Stimulated activated CD8-positive, alpha-beta memory T cell treated with anti-CD3 and anti-CD28 coated beads, Interleukin-7, amount 100 ng/mL, for 4 hours (primary cell): ENCODE measurements around the gene NPC2.
"Not testable (repeated sequence)": the region's sequence is repeated elsewhere in the genome, so short reads cannot be mapped to it uniquely, and the experiment has no call there.

ENCODE experiments used
- DNase-seq, 2 donors: peaks; one replicate each; pipeline ENCODE4 v3.0.0-alpha.2; 2020; ENCODE audit warnings: low read depth in 2 of 2

Gene NPC2

GRCh38 chr14:74469548-74470518 is 23.3 kb downstream of the NPC2 start:
- no peak for DNase-seq

- no peak for DNase-seq
These were observed 24.6 kb downstream of the NPC2 start for GRCh38 chr14:74468513-74468912.

- no peak for DNase-seq
These were observed 27.8 kb downstream of the NPC2 start for GRCh38 chr14:74465335-74465734.

- DNase-seq = no peak
These were observed 28.3 kb downstream of the NPC2 start for GRCh38 chr14:74464785-74465184.

- no peak for DNase-seq
These were observed 29.4 kb downstream of the NPC2 start for GRCh38 chr14:74463697-74464096.

GRCh38 chr14:74462993-74463392 is 30.1 kb downstream of the NPC2 start:
- no peak for DNase-seq

GRCh38 chr14:74459976-74460375 is 33.1 kb downstream of the NPC2 start:
- DNase-seq = no peak

- DNase-seq = no peak
These were observed 33.7 kb downstream of the NPC2 start for GRCh38 chr14:74459289-74459946.

- DNase-seq = no peak
These were observed 35.6 kb downstream of the NPC2 start for GRCh38 chr14:74457565-74457895.

GRCh38 chr14:74456684-74457564 is 36.2 kb downstream of the NPC2 start:
- DNase-seq = no peak

GRCh38 chr14:74454397-74454796 is 38.7 kb downstream of the NPC2 start:
- DNase-seq = not testable (repeated sequence)

GRCh38 chr14:74444866-74445265 is 48.2 kb downstream of the NPC2 start:
- no peak for DNase-seq

- DNase-seq = no peak
These were observed 50.3 kb downstream of the NPC2 start for GRCh38 chr14:74442757-74443156.

- no peak for DNase-seq
These were observed 52.0 kb downstream of the NPC2 start for GRCh38 chr14:74441113-74441512.

GRCh38 chr14:74438351-74438915 is 54.7 kb downstream of the NPC2 start:
- no peak for DNase-seq

- DNase-seq = no peak
These were observed 55.5 kb downstream of the NPC2 start for GRCh38 chr14:74437496-74438053.

- DNase-seq = no peak
These were observed 58.8 kb downstream of the NPC2 start for GRCh38 chr14:74434294-74434693.

GRCh38 chr14:74429991-74430390 is 63.1 kb downstream of the NPC2 start:
- DNase-seq = no peak
